Measurements from ENCODE around the gene FUBP3.
"Not testable (repeated sequence)": the region's sequence is repeated elsewhere in the genome, so short reads cannot be mapped to it uniquely, and the experiment has no call there.

Gene FUBP3

DNA sequence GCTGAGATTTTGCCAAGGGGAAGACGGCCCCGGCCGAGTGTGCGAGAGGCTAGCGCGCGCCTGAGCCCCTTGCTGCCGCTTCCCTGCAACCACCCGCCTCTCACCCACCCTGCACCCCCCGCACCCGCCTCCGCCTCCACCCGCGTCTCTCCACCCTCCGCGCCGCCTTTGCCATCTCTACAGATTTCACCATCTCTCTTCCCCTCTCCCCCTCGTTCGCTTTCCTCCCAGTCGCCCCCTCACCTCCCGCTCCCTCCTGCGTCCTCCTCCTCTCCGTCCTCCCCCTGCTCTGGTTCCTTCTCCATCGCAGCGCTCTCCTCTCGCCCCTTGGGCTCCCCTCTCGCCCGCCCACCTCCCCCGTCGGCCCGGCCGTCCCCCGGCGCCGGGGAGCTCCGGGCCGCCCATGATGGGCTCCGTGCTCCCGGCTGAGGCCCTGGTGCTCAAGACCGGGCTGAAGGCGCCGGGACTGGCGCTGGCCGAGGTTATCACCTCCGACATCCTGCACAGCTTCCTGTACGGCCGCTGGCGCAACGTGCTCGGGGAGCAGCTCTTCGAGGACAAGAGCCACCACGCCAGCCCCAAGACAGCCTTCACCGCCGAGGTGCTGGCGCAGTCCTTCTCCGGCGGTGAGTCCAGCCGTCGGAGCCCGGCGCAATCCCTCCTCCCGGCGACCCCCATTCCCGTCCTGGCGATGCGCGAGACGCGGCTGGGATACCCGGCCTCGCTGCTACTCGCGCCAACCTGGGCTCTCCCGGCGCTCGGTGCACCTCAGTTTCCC is 85.1 kb downstream of the FUBP3 start, which contains the start of gene PRDM12:
Gene PRDM12, plus strand, starts transcription at position 344 of the 778 bp plus-strand sequence. Its CDS starts 60 bp downstream, at position 404.
- no peak for DNase-seq

DNA sequence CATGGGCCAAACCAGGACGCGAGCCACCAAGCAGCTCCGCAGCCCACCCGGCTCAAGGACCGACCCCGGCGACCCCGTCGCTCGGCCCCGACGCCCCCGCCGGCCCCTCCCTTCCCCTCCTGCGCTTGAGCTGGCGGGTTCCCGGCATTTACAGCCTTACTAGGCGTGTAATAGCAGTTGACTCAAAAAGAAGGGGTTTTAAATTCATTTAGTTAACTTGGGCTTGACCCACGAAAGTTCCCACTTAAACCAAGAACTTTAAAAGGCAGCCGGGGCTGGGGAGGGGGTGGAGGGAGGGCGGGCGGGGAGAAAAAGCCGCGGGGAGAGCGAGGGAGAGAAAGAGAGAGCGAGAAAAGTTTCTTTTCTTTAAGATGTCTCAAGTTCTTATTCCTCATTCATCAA is 85.7 kb downstream of the FUBP3 start:
- DNase-seq = no peak

DNA sequence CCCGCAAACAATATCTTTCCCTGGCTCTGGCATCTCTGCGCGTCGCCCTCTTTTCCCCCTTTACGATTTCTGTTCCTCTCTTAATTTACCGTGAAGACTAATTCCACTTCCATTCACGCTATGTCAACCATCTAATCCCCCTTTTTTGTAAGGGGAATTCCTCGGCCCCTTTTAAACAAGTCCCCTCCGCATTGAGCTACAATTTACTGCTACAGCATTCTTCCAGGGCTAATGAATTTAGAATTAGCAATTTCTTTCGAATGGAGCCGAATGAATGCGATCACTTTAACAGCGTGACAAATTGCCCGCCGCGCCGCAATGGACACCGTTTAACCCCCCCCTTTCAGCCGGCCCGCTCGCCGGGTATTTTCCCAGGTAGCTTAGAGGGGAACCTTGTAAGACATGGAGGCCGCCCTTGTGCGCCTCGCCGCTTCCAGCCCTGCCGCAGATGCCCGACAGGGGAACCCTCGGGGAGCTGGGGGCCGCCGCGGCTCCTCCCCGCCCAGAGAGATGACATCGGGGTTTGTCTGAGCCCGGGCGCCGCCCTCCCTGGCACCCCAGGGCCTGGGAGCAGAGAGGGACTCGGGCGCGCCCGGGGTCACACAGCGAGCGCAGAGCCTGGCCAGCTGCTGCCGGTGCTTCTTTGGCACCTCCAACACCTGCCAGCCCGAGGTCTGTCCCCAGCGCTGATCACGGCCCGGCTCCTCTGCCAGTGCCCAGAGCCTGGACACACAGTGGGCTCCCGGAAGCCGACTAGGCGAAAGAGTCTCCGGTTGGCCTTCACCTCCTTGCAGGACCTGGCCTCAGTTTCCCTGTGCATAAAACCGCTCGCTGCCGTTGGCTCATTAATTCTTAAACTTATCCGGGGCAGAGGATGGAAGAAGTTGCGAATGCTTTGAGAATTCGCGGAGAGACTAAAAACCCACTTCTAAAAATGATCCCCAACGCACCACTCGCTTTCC is 86.3 kb downstream of the FUBP3 start:
- DNase-seq = no peak

DNA sequence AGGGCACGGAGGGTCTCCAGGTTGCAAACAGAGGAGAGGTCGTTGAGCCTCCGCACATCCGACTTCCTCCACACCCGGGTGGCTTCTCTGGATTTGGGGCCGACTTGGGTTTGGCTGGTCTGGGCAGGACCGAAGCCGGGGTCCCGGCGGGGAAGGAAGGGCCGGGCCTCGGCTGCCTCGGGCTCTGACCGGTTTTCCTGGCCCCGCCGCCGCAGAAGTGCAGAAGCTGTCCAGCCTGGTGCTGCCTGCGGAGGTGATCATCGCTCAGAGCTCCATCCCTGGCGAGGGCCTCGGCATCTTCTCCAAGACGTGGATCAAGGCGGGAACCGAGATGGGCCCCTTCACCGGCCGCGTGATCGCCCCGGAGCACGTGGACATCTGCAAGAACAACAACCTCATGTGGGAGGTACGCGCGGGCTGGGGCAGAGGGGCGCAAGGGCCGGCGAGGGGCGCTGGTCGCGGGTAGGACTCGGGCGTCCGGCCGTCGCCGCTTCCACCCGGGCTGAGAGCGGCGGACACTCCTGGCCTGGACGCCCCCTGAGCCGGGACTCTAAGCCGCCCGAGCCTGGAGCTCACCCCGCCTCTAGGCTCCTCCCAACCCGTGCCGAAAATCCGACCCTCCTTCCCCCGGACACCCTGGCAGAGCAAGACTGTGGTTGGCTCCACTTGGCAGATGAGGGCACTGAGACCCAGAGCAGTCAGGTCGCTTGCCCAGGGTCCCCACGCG is 87.2 kb downstream of the FUBP3 start:
- no peak for DNase-seq

DNA sequence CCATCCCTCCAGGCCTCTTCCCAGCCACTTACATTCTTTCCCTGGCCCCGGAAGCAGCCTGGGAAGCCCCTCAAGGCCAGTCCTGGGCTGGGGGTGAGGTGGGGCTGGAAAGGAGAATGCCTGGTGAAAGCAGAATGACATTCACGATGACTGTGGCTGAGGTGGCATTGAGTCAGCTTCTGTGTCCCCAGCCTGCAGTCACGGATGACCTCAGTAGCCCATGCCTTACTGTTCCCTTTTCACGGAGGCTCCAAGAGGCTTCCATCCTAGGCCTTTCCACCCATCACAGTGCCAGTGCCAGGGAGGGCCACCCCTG is 87.7 kb downstream of the FUBP3 start:
- no peak for DNase-seq

DNA sequence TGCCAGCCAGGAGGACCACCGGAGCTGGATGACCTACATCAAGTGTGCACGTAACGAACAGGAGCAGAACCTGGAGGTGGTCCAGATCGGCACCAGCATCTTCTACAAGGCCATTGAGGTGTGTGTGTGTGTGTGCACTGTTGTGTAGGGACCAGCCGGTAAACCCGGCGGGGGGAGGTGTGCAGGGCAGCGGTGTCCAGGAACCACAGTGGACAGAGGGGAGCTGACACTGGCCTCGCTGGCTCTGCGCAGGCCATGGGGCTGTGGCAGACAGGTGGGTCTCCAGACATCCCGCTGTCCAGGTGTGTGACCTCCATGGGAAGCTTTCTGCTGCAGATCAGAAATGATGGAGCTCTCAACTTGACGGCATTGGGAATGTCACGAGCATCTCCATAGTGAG is 88.8 kb downstream of the FUBP3 start:
- DNase-seq = no peak

DNA sequence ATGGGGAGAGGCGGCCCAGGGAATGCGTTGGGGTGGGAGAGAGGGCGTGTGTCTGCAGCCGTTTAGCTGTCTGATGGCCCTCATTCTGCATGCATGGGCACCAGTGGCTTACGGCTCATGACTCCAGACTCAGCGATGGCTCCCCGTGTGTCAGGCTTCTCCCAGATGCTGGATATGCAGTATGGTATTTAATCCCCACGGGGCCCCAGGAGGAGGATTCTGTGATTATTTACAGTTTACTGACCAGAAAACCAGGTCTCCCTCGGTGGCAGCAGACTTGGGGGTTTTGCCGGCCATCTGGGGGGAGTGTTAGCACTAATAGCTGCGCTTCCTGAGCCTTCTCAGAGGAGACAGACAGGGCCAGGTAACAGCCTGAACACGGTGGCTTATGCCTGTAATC is 89.3 kb downstream of the FUBP3 start:
- no peak for DNase-seq

DNA sequence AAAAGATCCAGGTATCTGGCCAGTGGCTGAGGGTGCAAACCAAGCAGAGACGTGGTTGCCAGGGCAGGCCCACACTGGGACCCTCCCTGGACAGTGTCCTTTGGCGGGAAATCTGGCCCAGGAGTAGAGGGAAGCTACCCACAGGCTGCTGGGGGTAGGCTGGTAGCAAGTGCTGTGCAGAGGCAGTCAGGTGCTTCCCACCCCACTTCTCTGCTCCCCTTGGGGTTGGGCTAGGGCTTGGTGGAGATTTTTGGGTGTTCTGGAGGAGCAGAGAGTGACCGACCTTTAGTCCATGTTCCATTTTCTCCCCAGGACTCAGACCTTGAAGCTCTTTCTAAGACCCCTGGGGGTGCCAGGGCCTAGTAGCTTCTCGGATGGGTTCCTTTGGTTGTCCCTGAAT is 90.6 kb downstream of the FUBP3 start:
- no peak for DNase-seq

DNA sequence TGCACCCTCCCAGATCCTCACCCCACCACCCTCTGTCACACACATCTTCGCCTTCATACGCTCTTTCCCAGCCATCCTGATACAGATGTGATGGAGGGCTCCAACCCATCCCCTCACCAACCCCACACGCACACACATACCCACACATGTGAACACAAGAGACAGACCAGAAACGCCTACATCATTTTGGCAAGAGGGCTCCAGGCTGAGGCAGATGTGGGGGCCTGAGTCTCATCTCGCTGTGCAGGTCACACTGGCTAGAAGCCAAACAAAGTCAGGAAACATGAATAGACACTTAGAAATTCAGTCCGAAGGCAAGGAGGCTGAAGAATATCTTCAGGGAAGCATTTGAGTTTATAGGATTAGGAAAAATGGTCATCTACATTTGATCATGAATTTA is 91.3 kb downstream of the FUBP3 start:
- DNase-seq = no peak

DNA sequence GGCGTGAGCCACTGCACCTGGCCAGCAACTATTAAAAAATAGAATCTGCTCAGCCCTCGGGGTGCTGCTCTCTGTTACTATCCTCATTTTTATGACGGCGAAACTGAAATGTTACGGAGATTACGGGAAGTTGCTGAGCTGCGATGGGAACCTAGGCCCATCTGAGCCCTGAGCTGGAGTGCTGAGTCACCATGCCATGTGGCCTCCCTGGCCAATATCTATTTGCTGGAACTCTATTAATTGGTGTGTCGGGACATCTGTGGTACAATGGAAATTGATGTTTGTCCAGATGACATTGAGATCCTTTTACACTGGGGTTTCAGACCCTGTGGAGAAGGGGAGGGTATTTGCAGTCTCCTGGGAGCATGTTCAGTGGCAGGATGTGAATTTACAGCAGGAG is 93.1 kb downstream of the FUBP3 start:
- no peak for DNase-seq

DNA sequence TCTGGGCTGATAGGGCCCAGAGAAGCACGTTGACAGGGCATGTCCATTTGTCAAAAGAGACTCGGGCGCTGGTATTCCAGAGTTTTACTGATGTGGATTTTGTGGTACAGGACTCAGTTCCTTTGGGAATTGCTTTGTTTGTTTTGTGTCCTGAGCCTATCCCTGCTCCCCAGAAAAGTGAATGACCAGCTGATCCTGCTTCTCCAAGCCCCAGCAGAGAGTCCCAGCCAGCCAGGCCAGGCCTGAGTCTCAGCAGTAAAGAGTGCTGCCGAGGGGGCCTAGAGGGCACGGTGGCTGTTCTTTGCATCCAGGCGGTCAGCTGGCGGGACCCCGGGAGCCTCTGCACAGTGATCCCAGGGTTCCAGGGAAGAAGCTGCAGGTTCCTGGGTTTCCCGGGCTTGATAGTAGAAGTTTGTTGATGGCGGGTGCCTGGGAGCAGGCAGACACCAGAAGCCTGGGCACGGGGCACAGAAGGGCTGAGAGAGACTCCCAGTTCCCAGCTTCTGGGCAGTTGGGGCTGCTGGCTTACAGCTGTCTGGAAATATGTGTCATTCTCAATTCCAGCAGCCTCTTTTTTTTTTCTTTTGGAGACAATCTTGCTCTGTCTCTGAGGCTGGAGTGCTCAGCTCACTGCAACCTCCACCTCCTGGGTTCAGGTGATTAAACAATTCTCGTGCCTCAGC is 93.7 kb downstream of the FUBP3 start:
- no peak for DNase-seq

DNA sequence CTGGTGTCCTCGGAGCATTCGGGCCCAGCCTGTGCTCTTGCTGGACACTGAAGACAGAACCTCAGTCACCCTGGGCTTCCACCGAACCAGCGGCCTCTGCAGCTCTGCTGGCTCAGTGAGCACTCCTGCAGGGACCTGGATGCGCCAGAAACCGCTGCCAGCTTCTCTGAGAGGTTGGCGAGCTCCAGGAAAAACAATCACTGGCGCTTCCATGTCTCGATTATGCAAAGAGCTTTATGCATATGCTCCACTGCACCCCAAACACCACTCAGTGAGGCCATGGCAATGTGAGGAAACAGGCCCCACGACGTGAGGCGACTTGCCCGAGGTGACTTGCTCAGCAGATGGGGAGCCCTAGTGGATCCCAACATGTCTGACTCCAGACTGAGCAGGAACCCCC is 96.0 kb downstream of the FUBP3 start:
- no peak for DNase-seq

DNA sequence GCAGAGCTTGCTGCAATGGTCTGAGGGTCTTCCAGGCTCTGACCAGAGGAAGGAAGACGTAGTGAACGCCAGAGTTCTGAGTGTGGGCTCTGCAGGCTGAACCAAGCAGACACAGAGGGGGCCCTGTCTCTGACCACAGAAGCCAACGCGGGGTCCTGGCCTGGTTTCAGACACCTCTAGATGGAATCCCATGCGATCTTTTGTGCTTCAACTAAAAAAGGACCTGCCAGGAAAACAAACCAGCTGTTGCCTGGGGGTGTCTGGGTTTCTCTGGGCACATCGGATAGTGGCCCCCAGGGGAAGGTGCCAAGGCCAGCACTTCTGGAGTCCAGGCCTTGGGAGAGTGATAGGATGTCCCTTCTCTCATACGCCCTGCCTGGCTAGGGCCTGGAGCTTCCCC is 97.9 kb downstream of the FUBP3 start:
- no peak for DNase-seq

DNA sequence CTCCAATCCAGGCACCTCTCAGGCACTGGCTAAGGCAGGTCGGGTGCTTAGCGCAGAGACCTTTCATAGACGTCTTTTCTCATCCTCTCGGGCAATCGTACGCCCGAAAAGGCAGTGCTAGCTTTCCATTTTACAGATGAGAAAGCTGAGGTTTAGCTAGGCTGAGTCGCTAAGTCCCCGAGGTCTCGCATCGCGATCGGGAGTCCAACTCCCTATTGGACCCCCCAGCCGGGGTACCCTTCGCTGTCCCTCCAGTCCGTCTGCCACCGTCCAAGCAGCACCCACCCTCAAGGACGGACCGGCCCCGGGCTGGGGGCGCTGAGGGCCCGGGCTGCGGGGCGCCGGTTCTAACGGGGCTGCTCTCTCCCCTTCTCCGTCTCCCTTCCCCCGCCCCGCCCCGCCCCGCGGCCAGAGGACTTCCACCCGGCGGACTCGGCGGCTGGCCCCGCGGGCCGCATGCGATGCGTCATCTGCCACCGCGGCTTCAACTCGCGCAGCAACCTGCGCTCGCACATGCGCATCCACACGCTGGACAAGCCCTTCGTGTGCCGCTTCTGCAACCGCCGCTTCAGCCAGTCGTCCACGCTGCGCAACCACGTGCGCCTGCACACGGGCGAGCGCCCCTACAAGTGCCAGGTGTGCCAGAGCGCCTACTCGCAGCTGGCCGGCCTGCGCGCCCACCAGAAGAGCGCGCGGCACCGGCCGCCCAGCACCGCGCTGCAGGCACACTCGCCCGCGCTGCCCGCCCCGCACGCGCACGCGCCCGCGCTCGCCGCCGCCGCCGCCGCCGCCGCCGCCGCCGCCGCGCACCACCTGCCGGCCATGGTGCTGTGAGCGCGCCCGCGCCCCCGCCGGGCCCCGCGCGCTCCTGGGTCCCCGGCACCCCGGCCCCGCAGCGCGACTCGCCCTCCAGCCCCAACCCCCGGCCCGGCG is 101.7 kb downstream of the FUBP3 start:
- no peak for DNase-seq

DNA sequence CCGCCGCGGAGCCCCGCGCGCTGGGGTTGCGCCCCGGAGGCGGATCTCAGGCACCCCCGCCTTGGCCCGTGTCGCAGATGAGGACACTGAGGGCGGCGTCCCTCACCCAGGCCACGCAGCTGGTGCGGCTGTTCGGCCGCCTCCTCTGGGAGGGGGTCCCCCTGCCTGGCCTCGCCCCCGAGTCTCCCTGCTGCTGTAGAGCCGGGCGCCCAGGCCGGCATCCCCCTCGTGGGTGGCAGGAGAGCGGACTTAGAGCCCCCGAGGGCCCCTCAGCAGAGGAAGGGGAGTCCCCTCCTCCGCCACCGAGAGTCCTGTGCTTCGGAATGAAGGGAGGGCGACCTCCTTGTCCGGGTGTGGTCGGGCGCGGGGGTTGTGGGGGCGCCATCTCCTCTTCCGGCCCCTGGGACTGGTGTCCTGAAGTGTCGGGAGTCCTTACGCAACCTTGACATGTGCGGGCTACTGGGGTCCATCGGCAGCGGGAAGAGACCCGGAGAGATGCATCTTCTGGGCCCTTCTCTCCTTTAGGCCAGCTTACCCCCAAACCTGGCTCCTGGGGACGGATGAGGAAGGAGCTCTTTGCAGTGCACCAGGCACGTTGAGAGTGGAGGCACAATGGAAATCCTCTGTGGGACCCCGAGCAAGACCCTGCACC is 102.5 kb downstream of the FUBP3 start:
- DNase-seq = no peak

DNA sequence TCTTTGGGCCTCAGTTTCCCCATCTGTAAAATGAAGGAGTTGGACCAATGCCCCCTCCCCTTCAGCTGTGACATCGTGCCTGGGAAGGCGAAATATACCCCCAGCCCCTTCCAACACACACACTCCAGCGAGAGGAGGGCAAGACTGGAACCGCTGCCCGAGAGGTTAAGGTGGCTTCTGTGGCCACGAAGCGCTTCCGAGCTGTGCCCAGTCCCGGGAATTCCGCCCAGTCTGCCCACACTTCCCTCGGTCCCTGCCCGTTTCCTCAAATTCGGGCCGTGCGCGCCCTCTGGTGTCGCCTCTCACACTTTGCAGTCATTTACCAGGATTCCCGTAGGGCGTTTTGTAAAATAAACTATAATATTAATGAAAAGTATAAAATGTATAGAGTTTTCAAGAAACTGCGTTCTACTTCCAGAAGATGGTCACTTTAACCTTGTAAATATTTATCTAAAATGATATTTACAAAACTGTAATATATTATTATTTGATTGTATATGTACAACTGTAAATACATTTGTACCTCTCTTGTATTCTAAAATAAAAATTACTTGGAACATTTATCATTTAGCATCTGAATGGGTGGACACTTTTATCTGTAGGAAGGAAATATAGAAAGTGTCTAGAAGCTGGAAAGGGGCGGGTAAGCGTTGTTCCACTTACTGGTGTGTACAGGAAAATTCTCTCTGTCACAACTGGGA is 103.2 kb downstream of the FUBP3 start:
- DNase-seq = peak; percentile 58

DNA sequence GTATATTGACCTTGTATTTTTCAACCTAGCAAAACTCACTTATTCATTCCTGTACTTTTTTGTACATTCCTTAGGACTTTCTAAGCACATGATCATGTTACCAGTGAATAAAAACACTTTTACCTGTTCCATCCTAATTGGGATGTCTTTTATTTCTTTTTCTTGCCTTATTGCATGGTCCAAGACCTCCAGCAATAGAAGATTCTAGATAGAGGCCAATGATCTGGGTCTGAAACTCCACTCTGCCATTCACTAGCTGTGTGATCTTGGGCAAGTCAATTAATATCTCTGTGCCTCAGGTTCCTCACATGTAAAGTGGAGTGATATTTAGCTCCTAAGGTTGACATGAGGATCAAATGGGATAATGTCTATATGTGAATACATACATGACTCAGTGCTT is 105.7 kb downstream of the FUBP3 start:
- DNase-seq = no peak

DNA sequence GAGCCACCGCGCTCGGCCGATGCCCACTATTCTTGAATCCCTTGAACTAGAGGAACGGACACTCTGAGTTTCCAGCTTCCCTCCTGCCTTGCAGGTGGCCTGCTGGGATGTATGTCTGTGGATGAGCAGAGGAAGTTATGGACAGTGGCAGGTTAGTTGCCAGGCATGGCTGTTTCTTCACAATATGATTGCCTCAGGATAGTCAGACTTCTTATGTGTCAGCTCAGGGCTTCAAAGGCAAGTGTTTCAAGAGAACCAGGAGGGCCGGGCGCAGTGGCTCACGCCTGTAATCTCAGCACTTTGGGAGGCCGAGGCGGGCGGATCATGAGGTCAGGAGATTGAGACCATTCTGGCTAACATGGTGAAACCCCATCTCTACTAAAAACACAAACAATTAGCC is 106.6 kb downstream of the FUBP3 start:
- DNase-seq = not testable (repeated sequence)

DNA sequence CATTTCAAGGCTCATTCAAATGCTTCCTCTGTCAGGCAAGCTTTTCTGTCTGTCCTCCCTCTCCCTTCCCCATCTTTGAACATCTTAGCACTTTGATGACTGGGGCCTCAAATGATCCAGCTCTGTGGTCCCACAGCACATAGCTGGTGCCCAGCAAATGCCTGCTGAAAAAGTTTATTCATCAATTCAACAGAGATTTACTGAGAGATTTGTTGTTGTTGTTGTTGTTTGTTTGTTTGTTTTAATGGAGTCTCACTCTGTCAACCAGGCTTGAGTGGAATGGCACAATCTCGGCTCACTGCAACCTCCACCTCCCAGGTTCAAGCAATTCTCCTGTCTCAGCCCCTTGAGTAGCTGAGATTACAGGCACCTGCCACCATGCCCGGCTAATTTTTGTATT is 108.2 kb downstream of the FUBP3 start:
- no peak for DNase-seq
